Right lung (tissue), 5 donors: ENCODE data around the gene SLC18A3. TPM values are rescaled to one million over a fixed set of nuclear protein-coding genes. Genes with fewer than 3 reads are reported as not detected.

Experiments used
- DNase-seq, 2 donors: peaks; one replicate each; pipeline ENCODE4 v3.0.0-alpha.2; 2013
- polyA plus RNA-seq, 5 donors: library from polyadenylated mRNA; unstranded; fragments of 120-200 nt; gene quantifications; one replicate each; pipeline versions ENCODE4 v1.2.1 to v1.2.3, GENCODE V29; 2013; ENCODE audit warnings: inconsistent platforms in 1 of 5, low replicate concordance in 1 of 5; ENCODE audit not compliant: insufficient read length in 5 of 5, insufficient read depth in 1 of 5

SLC18A3 gene
- polyA plus RNA-seq, 5 donors: 0.05 TPM; not detected in 4

DNA sequence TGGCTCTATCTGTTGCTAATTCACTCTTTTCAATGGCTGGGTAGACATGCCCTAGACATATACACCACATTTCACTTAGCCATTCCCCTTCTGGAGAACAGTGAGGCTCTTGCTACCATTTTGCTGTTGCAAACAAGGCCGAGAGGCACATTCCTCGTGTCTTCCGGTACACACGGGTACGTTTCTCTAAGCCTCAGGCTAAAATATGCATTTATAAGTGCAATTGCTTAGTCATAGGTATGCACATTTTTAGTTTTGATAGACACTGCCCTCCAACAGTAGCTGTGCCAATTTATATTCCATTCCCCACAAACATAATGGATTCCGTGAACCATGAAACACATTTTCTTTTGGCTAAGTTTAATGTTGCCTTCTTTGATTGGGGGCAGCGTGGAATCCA lies 16.9 kb downstream of the SLC18A3 start:
- DNase-seq: no peak

DNA sequence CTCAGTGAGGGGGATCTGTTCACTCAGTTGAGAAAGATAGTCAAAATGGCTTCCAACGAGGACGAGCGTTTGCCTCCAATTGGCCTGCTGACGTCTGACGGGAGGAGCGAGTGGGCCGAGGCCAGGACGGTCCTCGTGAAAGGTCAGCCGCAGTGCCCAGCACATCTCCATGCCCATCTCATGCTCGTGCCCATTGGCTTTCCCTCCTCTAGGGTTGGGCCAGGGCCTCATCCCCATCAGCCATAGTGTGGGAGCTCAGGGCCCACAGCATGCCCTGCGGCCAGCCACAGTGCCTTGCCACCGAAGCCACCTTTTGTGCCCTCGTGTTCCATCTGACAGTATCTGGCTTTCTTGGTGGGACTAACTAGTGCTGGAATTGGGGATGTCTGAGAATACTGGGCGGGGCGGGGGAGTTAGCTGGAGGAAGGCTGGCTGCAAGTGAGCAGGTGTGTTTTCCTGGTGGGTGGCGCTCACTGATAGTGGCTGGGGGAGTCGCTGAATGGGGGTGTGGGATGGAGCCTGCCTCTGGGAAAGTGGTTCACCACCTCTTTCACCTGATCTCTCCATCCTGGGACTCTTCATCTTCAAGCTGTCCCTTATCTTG lies 17.6 kb downstream of the SLC18A3 start:
- no peak for DNase-seq

DNA sequence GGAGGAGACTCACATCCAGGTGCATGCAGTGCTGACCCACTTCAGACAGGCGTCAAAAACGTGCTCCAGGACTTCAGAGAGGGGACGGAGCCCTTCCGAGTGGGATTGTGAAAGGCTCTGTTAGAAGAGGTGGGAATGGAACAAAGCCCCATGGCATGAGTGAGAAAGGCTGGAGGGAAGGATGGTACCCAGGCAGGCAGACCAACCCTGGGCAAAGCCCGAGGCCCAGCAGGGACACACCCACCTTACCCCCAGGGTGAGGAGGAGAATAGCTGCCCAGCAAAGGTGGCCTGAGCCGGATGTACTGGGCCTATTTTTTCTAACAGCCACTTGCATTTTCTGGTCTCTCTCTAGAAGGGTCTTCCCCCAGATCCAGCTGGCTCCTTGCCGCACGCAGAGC lies 18.5 kb downstream of the SLC18A3 start:
- no peak for DNase-seq

DNA sequence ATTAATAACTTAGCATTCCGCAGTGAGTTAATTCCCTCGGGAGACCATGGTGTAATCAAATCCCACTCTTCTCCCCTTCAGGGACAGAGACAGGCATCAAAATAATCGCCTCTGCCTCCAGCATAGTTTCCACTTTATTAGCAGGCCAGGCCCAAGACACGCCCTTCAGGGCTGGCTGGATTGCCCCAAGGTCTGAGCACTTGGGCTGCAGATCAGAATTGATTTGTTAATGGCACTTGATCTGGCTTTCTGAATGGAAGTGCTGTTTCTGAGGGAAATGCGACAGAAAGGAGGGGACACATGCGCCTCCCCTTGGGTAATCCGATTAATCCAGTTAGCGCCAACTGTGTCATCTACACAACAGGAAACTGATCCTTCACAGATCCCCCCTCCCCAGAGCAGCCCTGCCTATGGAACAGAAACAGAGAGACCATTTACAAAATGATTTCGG lies 19.3 kb downstream of the SLC18A3 start:
- DNase-seq: no peak

DNA sequence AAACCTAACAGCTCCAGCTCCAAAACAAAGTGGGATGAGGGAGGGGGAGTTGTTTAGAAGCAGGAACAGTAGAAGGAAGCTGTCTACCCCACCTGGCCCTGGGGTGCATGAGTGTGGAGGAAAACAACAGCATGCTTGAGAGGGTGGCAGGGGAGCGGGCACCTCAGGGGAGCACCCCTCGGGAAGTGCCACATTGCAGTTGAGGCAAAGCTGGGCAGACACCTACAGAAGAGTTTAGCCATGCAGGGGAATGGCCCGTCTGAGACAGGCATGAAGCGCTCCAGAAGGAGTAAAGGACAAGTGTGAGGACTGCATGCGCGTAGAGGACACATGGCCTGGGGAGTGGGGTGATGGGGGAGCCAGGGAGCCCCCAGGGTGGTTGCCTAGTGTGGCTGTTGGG lies 21.9 kb downstream of the SLC18A3 start:
- DNase-seq: no peak

DNA sequence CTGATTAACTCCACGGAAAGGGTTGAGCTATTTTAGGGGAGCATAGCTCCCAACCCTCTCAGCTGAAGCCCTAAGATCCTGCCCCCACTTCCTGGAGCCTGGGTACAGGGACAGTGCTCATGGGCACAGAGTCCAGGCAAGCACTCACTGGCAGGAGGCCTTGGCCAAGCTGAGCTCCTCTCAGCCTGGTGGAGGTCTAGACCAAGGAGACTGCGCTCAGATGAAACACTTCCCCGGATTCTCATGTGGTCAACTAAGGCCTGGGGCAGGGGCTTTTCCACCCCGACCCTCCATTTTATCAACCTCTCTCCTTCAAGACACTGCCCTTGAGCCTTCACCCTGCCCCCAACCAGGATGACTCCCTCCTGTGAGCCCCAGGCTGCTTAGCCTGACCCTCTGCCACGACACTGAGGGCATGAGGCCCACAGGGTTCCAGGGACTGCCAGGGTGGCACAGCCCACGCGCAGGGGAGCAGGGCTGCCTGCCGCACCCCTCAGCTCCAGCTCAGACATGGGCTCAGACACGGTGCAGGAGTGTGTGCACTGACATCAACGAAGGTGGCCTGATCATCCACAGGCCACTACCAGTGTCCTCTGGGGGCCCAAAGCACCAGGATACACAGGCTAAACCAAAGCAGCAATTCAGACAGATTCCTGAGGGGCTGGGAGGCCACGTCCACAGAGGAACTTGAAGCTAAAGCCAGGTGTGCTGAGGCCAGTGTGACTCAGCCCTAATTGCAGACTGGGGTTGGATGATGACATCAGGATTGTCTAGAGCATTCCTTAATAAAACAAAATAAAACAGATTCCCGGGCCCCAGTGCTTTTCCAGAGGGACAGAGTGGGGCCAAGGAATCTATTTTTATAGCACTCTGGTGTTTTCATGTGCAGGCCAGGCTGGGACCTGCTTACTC lies 22.6 kb downstream of the SLC18A3 start:
- DNase-seq: no peak

DNA sequence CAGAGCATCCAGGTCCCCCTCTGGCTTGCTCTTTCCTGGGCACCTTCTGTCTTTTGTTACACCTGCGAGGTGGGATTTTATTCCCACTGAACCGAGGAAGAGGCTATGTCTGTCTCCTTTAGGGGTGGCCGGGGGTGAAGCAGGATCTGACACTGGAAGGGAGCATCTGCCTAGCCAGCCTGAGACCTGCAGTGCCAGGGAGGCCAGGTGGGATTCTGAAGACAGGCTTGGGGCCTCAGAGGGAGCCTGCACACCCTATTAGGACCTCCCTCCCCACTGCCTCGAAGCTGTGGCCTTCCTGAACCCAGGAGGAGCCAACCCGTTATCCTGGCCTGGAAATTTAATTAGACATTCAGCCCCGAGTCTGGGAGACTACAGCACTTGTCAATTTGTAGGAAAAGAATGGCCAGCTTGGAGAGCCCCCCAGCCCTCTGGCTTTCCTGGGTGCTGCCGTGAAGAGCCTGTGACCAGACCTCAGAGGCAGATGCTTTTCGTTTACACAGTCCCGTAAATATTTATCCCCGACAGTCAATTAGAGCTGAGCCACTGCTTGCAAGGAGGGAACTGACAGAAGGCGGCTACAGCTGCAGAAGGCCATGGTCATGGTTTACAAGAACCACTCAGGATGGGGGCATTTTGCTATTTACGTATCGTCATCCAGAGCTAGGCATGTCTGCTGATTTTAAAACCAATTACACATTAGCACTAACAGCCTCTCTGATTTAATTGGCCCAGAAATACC lies 23.4 kb downstream of the SLC18A3 start:
- no peak for DNase-seq

DNA sequence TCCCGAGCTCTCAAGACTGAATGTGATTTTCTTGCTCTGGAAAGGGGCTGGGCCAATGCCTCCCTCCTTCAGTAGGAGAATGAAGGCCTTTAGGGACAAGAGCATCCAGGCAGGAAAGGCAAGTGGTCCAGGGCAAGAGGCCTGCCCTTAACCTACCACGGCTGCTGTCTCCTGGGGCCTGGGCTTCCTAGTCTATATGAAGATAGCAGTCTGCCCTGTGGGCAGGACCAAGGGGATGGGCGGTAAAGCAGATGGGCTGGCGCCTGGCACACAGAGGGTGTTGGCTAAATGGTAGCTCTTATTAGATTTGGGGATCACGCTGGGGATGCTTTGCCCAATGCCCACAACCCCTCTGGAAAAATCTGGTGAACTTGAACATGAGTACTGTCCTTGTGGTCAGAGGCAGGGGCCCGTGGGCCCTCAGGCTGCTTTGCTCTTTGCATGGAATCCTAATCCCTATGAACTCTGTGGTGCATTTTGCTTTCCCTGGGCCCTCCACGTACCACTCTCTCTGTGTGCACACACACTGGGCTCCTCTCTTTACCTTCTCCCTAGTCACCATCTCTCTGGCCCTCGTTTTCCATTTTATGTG lies 24.1 kb downstream of the SLC18A3 start:
- no peak for DNase-seq

DNA sequence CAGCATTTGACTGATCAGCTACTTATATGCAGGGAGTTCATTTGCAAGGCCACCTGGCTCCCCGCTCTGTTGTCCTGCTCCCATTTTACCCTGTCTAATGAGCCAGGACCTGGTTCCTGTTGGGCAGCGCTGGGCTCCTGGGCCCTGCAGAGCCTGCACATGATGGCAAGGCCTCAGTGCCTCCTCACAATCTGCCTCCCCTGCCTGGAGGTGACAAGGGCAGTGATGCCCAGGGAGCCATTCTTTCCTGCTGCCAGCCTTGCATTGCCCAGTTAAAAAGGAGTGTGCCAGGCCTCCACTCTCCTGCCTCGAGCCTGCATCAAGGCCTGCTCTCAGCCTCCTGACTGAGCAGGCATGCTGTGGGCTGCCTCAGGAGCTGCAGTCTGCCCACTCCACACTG lies 32.2 kb downstream of the SLC18A3 start:
- no peak for DNase-seq

DNA sequence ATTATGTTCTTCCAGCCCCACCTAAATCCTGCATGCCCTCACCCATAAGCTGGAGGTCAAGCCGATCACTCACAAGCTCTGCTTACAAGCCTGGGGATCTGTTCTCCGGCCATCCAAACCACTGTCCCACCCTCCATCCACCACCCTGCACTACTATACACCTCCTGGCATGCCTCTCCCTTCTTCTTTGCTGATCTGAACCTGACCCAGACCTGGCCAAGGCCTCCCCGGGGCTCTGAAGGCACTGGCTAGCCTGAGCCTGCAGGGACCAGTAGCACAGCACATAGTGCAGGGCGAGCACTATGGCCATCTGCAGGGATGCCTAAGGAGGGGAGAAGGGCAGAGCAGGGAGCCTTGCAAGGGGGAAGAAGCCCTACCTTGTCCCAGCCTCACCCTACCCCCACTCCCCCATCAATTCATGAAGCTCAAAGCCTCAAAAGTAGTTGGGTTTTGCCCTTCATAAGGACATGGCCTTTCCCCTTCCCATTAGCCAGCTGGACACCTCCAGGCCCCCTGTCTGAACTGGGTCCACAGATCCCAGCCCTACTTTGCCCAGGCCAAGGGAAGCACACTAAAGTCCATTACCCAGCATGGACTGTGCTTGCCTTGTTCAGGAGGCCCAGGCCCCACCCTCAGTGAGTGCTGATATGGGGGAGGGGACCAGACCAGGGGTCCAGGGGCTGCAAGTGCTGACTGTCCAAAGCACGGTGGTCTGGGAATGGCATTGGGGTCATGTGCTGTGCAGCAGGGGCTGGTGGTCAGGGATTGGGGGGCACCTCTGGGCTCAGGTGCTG lies 33.3 kb downstream of the SLC18A3 start:
- no peak for DNase-seq

DNA sequence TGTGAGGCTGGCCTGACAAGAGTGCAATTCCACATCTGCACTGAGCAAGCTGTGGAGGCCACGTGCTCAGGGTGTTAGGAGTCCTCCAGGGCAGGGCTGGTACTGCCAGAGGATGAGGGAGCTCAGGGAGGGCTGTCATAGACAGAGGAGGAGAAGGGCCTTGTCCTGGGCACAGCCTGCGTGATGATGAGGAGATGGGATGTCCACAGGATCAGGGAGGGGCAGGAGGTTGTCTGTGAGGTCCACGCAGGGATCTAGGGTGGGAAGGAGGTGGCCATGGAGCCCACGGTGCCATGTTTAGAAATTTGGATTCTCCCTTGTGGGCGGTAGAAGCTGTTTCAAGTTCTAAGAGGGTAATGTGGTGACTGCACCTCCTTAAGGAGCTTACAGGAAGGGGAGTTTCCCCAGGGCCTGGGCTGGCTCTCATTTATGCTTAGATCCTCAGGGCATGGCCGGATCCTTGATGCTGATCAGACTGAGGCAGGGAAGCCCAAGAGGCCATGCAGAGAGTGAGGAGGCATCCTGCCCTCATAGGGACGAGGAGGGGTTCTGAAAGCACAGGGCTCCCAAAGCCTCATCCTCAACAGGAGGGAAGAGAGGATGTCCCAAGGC lies 34.0 kb downstream of the SLC18A3 start:
- DNase-seq: no peak

DNA sequence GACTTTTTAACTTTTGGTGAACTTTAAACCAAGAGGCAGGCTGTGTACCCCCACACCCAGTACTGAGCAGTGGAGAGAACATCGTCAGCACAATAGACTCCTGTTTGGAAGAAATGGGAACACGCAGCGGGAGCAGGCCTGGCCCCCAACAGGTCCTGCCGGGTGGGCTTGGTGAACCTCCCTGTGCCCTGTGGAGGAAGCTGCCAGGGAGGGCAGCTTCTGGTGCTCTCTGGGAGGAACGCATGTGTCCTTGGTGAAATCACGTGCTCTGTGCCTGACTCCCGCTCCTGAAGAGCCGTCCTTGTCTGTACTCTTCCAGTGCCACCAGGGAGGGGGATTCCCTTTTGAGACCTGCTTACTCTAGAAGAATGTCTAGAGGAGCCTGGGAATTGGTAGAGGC lies 35.3 kb downstream of the SLC18A3 start:
- no peak for DNase-seq

DNA sequence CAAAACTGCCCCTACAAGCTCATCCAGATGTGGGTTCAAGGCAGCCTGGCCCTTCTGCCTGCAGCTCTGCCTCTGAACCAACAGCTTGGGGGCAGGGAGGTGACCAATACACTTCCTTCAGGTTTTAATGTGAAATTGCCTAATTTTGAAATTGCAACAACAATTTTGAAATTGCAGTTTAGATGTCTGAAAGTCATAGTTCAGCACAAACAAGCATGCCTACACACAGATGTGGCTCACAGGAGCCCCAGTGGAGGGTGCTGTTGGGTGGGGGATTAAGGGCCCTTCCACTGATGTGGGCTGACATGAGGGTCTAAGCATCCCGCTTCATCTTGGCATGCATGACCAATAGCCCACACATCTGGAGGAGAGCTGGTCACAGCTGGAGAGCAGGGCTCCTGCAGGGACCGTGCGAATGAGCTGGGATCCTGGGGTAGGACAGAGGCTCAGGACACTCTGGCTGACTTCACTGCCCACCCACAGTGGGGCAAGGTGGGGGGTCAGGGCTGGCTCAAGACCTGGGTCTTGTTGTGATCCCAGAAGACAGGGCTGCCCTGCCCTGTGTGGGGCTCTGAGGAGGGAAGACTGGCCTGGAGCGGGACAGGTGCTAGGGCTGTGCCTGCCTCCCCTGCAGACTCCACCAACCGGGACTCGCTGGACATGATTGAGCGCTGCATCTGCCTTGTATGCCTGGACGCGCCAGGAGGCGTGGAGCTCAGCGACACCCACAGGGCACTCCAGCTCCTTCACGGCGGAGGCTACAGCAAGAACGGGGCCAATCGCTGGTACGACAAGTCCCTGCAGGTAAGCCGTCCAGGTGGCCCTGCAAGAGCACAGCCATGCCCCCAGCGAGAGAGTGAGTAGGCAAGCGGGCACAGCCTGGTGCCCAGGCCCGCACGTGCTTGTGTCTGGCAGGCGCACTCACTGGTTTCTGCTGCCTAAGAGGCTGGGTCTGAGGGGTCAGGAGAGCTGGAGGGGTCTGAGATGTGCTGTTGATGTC lies 36.1 kb downstream of the SLC18A3 start:
- DNase-seq: no peak

DNA sequence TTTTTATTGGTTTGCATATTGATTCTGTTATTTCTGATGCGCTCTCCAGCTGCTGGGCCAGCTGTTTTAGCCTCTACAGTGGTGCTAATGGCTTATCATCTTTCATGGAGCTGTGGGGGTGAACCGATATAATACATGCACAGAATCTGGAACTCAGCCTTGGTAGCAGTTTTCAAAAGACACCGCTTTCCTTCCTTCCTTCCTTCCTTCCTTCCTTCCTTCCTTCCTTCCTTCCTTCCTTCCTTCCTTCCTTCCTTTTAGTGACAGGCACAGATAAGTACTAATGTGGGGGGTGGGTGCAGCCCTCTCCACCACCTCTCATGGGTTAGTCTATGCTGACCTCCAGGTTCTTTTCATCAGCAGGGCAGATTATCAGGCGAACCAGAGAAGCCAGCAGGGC lies 37.4 kb downstream of the SLC18A3 start:
- DNase-seq: no peak

DNA sequence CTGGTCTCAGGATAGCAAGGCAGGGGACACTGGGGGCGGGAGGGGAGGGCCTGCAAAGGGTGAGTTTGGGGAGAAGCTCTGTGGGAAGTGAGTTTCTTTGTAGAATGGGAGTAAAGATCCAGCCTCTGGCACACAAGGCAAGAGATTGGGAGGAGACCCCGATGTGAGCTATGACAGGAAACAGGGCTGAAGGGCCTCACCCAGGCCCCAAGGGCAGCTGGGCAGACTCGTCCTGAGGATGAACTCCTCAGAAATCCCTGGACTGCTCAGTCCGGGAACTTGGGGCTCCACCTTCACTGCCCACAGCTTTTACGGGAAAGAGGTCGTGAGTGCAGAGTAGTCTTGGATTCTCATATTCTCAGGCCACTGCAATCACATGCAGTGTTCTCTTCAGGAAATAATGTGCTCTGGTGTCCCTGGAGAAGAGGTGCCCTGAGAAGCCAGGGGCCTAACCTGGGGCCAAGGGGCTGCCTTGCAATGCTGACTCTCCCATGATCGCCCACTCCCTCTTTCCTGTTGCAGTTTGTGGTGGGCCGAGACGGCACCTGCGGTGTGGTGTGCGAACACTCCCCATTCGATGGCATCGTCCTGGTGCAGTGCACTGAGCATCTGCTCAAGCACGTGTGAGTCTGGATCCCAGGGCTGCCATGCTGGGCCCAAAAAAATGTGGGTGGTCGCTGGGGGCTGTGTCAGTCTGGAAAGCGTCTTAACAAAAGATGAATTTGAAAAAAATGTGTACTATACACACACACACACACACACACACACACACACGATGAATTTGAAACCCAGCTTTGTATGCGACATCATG lies 38.1 kb downstream of the SLC18A3 start:
- DNase-seq: no peak

DNA sequence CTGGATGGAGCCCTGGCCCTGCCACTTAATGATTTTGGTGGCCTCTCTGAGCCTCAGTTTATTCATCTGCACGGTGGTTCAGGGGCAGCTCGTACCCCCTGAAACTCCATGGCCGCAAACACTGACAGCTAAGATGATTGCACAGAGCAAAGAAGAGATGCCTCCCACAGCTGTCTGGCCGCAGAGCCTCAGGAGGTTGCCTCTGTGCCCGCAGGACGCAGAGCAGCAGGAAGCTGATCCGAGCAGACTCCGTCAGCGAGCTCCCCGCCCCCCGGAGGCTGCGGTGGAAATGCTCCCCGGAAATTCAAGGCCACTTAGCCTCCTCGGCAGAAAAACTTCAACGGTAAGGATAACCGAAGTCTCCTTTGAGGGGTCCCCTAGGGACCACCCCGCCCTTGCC lies 39.2 kb downstream of the SLC18A3 start:
- no peak for DNase-seq

DNA sequence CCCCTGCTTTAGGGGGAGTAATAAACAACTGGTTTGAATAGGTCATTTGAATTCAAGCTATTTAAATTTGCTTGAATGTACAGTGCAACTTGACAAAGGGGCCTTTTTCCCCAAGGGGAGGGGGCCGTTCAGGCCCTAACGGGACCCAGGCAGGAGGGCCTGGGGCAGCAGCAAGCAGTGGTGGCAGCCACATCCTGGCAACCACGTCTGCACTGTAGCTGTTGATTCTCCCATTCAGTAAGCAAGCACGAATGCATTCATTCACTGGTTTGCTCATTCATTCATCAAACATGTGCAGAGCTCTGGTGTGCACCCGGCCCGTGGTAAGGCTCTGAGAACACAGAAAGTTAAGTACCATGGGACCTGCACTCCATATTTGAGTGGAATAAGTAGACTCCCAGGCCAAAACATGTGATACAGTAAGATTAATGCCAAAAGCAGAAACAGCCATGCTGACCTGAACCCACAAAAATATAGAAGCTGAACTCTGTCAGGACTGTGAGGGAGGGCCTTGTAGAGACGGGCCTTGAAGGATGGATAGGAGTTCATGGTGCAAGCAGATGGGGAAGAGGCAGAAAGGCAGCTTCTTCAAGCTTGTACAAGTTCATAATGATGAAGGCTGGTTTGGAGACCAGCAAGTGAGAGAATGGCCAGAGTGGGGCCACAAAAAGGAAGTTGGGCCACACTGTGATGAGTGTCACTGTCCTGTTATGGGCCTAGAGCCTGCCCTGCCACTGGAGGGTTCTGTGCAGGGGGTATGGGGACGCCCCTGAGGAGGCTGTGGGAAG lies 40.0 kb downstream of the SLC18A3 start:
- no peak for DNase-seq

DNA sequence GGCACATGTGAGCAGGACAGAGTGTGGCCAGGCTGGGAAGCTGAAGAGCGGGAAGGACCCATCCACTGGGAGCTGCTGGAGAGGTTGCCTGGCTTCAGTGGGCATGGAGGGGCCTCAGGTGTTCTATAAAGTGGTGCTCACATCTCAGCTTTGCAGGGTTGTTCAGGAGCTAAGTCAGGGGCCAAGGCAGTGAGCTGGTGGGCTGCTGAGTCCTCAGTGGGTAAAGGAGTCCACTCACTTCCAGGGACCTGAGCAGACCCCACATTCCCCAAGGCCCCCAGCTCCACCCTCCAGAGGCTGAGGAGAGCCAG lies 40.6 kb downstream of the SLC18A3 start:
- DNase-seq: no peak
